Islet of Langerhans (tissue), 1 donor: ENCODE results near the gene SSTR5.
"Not testable (repeated sequence)": the region's sequence is repeated elsewhere in the genome, so short reads cannot be mapped to it uniquely, and the experiment has no call there.

Source experiments
- FAIRE-seq: peaks from one replicate; lab custom pipeline; 2011; peaks lifted over from hg19 to GRCh38; lab: Jason Lieb, UNC

Gene SSTR5

GRCh38 chr16:1072526-1073261, at the start of gene SSTR5:
Gene SSTR5, plus strand, starts transcription at chr16:1072747. Its CDS starts 6,122 bp downstream, at chr16:1078869.
- FAIRE-seq = no peak

GRCh38 chr16:1024138-1024537, 48.4 kb upstream of the SSTR5 start:
- no peak for FAIRE-seq

GRCh38 chr16:1025183-1025809, 47.3 kb upstream of the SSTR5 start:
- not testable (repeated sequence) for FAIRE-seq

GRCh38 chr16:1026057-1026783, 46.3 kb upstream of the SSTR5 start:
- no peak for FAIRE-seq

- no peak for FAIRE-seq
These were observed 45.6 kb upstream of the SSTR5 start for GRCh38 chr16:1026784-1027500.

GRCh38 chr16:1027501-1027815, 45.1 kb upstream of the SSTR5 start:
- no peak for FAIRE-seq

- FAIRE-seq = no peak
These were observed 44.5 kb upstream of the SSTR5 start for GRCh38 chr16:1028056-1028455.

GRCh38 chr16:1028524-1029258, 43.9 kb upstream of the SSTR5 start:
- FAIRE-seq = no peak

GRCh38 chr16:1029259-1029545, 43.3 kb upstream of the SSTR5 start:
- no peak for FAIRE-seq

GRCh38 chr16:1030473-1030901, 42.1 kb upstream of the SSTR5 start:
- no peak for FAIRE-seq

GRCh38 chr16:1031666-1032065, 40.9 kb upstream of the SSTR5 start:
- no peak for FAIRE-seq

GRCh38 chr16:1032607-1033006, 39.9 kb upstream of the SSTR5 start:
- FAIRE-seq = no peak

GRCh38 chr16:1033128-1033679, 39.3 kb upstream of the SSTR5 start:
- no peak for FAIRE-seq

GRCh38 chr16:1034230-1035065, 38.1 kb upstream of the SSTR5 start:
- FAIRE-seq = no peak

- FAIRE-seq = no peak
These were observed 37.5 kb upstream of the SSTR5 start for GRCh38 chr16:1035066-1035415.

- FAIRE-seq = no peak
These were observed 36.4 kb upstream of the SSTR5 start for GRCh38 chr16:1036166-1036565.

GRCh38 chr16:1036726-1037393, 35.7 kb upstream of the SSTR5 start:
- FAIRE-seq = no peak

- no peak for FAIRE-seq
These were observed 34.9 kb upstream of the SSTR5 start for GRCh38 chr16:1037394-1038257.

- FAIRE-seq = no peak
These were observed 33.6 kb upstream of the SSTR5 start for GRCh38 chr16:1038932-1039331.

- no peak for FAIRE-seq
These were observed 32.8 kb upstream of the SSTR5 start for GRCh38 chr16:1039762-1040161.
